ENCODE data around the gene SLC6A18. TPM values are rescaled to one million over a fixed set of nuclear protein-coding genes. Genes with fewer than 3 reads are reported as not detected.

Gene SLC6A18
- polyA plus RNA-seq, 1 donor (not counting 4 experiments of a cell fraction or from before 2014, with no cell fraction given), result not detected

DNA sequence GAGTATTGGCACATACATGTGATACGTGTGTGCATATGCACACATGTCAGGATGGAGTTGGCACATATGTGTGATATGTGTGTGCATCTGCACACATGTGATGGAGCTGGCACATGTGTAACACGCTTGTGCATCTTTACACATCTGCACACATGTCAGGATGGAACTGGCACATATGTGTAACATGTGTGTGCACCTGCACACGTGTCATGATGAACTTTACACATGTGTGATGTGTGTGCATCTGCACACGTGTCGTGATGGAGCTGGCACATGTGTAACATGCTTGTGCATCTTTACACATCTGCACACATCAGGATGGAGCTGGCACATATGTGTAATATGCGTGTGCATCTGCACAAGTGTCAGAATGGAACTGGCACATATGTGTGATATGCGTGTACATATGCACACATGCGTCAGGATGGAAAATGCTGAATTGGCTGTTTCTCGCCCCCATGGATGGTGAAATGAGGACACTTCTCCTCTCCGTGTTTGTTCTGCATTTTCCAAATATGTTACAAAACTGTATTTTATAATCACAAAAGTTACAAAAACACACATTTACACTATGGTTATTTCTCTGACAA is 40.0 kb upstream of the SLC6A18 start:
- H3K27ac ChIP-seq (ENCODE audit: control insufficient read depth, insufficient read depth, low read length), result no peak overlapping the region
- no peak overlapping the region for H3K9ac ChIP-seq (ENCODE audit: control insufficient read depth, extremely low read depth, insufficient read depth, low read length)
- no peak for TF ChIP-seq EZH2 (IDR thresholded peaks at IDR 0.05; ENCODE audit: low read length)
- TF ChIP-seq, protein P1, sequence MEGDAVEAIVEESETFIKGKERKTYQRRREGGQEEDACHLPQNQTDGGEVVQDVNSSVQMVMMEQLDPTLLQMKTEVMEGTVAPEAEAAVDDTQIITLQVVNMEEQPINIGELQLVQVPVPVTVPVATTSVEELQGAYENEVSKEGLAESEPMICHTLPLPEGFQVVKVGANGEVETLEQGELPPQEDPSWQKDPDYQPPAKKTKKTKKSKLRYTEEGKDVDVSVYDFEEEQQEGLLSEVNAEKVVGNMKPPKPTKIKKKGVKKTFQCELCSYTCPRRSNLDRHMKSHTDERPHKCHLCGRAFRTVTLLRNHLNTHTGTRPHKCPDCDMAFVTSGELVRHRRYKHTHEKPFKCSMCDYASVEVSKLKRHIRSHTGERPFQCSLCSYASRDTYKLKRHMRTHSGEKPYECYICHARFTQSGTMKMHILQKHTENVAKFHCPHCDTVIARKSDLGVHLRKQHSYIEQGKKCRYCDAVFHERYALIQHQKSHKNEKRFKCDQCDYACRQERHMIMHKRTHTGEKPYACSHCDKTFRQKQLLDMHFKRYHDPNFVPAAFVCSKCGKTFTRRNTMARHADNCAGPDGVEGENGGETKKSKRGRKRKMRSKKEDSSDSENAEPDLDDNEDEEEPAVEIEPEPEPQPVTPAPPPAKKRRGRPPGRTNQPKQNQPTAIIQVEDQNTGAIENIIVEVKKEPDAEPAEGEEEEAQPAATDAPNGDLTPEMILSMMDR (optimal IDR thresholded peaks at IDR 0.05 in 1 of 3, IDR thresholded peaks at IDR 0.05 in 1 of 3, conservative IDR thresholded peaks at IDR 0.05 in 1 of 3; ENCODE audit: extremely low read depth in 1 of 3, insufficient read depth in 2 of 3, low read length in 3 of 3), result no peak
- DNase-seq (ENCODE audit: low read depth, low spot score) (no peak), FAIRE-seq (no peak)
- no peak overlapping the region for H3K4me3 ChIP-seq (ENCODE audit: control insufficient read depth in 2 of 3, extremely low read depth in 1 of 3, insufficient read depth in 2 of 3, low read depth in 1 of 3, low read length in 3 of 3)
- no peak overlapping the region for H2AFZ ChIP-seq (ENCODE audit: control insufficient read depth, low read length)
- no peaks in the 10 kb centered on the region for H3K36me3 ChIP-seq (ENCODE audit: control insufficient read depth in 2 of 2, extremely low read depth in 1 of 2, insufficient read depth in 2 of 2, low read length in 2 of 2)
- H4K20me1 ChIP-seq (ENCODE audit: control insufficient read depth, extremely low read depth, insufficient read depth, low read length), result no peaks in the 10 kb centered on the region
- no peaks in the 10 kb centered on the region for H3K4me1 ChIP-seq (ENCODE audit: control insufficient read depth, extremely low read depth, insufficient read depth, low read length)
- no peaks in the 10 kb centered on the region for H3K79me2 ChIP-seq (ENCODE audit: control insufficient read depth, insufficient read depth, low read length)
- dilution Hi-C loops (cut with MboI; ENCODE audit: extremely low pct_ligation_motif_present, low sequenced_read_pairs), result no loop called here
- H3K9me3 ChIP-seq (ENCODE audit: control insufficient read depth, low read depth, low read length), result no peaks in the 10 kb centered on the region
- H3K9me1 ChIP-seq (ENCODE audit: control insufficient read depth, extremely low read depth, insufficient read depth, low read length), result no peaks in the 10 kb centered on the region
- no peak overlapping the region for H3K4me2 ChIP-seq (ENCODE audit: control insufficient read depth, extremely low read depth, insufficient read depth, low read depth, low read length)
- H3K27me3 ChIP-seq (ENCODE audit: control insufficient read depth, extremely low read depth, insufficient read depth, low read length), result no peaks in the 10 kb centered on the region

DNA sequence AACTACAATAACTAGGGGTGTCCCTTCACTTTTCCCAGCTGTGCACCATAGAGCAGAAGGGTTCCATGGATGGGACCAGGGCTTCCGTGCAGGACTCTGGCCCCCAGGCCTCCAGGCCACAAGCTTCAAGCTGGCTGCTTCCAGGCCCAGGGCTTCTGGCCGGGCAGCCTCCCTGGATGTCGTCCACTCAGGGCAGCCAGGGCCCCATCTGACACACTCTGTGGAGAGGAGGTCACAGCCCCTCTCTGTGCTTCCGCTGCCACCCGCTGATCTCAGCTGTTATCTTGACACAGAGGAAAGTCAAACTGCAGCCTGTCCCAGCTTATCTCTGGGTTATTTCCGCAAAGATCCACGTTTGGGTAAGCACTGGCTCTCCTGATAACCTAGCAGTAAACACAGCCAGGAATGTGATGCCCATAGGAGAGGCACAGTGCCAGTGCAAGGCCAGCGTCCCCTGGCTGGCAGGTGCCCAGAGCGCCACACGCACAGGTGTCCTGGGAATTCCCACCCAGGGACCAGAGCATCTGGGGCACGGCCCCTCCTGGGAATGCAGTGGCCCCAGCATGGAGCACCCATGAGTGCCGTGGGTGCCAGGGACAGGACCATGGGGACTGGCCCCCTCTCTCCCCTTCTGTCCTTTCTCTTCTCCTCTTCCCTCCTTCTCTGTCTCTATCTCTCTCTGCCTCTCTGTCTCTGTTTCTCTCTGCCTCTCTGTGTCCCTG is 39.4 kb upstream of the SLC6A18 start:
- Histone ChIP-seq H3K36me3 (ENCODE audit: control insufficient read depth in 2 of 2, extremely low read depth in 1 of 2, insufficient read depth in 2 of 2, low read length in 2 of 2) (no peaks in the 10 kb centered on the region), H3K27me3 (ENCODE audit: control insufficient read depth, extremely low read depth, insufficient read depth, low read length) (no peaks in the 10 kb centered on the region), H4K20me1 (ENCODE audit: control insufficient read depth, extremely low read depth, insufficient read depth, low read length) (no peaks in the 10 kb centered on the region), H3K4me1 (ENCODE audit: control insufficient read depth, extremely low read depth, insufficient read depth, low read length) (no peaks in the 10 kb centered on the region), H2AFZ (ENCODE audit: control insufficient read depth, low read length) (no peak overlapping the region), H3K79me2 (ENCODE audit: control insufficient read depth, insufficient read depth, low read length) (no peaks in the 10 kb centered on the region), H3K9me3 (ENCODE audit: control insufficient read depth, low read depth, low read length) (no peaks in the 10 kb centered on the region), H3K4me2 (ENCODE audit: control insufficient read depth, extremely low read depth, insufficient read depth, low read depth, low read length) (no peak overlapping the region), H3K4me3 (ENCODE audit: control insufficient read depth in 2 of 3, extremely low read depth in 1 of 3, insufficient read depth in 2 of 3, low read depth in 1 of 3, low read length in 3 of 3) (no peak overlapping the region), H3K9me1 (ENCODE audit: control insufficient read depth, extremely low read depth, insufficient read depth, low read length) (no peaks in the 10 kb centered on the region), H3K9ac (ENCODE audit: control insufficient read depth, extremely low read depth, insufficient read depth, low read length) (no peak overlapping the region), H3K27ac (ENCODE audit: control insufficient read depth, insufficient read depth, low read length) (no peak overlapping the region)
- TF ChIP-seq EZH2 (IDR thresholded peaks at IDR 0.05; ENCODE audit: low read length), result no peak
- TF ChIP-seq, protein P1 (optimal IDR thresholded peaks at IDR 0.05 in 1 of 3, IDR thresholded peaks at IDR 0.05 in 1 of 3, conservative IDR thresholded peaks at IDR 0.05 in 1 of 3; ENCODE audit: extremely low read depth in 1 of 3, insufficient read depth in 2 of 3, low read length in 3 of 3), result no peak
- FAIRE-seq, result no peak
- dilution Hi-C loops (cut with MboI; ENCODE audit: extremely low pct_ligation_motif_present, low sequenced_read_pairs), result no loop called here
- no peak for DNase-seq (ENCODE audit: low read depth, low spot score)
